GM21529 (cell line): ENCODE measurements around the gene FAM13A.

Experiments used
- ATAC-seq: cut with Tn5 transposase; IDR thresholded peaks from one replicate; pipeline ENCODE4 v1.9.1; 2021; ENCODE audit not compliant: unreplicated experiment

The FAM13A gene

DNA sequence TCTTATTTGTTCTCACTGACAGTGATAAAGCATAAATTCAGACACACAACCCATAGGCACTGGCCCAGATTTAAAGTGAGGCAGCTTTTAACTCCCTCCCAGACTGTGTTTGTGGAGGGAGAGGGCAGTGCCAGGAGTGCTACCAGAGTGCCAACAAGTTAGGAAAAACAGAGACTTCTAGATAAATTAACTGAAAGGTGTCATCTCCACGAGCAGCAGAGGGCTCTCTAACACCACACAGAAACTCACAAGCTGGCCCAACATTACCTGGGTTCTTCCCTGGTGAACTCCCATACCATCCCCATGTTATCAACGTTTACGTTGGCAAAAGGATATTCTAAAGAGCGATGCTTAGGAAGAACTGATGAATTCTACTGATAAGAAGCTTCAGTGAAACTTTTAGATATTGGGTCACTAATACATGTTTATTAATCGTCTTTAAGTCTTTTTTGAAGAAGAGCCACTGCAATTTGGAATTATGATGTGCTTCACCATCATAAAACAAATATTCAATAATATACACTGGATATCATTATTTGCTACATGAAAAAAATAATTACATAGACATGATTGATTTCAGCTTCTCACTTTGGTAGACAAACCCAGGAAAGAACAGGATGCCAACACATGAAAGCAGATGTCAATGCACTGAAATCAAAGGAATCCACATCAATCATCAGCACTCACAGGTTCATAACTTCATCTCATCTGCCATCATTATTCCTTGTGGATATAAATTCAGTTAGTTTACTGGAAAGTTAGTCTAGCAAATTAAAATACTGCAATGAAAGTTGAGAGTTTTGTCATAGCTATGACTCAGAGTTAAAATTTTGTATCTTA lies 238.1 kb downstream of the FAM13A start:
- ATAC-seq, result peak; percentile 34

DNA sequence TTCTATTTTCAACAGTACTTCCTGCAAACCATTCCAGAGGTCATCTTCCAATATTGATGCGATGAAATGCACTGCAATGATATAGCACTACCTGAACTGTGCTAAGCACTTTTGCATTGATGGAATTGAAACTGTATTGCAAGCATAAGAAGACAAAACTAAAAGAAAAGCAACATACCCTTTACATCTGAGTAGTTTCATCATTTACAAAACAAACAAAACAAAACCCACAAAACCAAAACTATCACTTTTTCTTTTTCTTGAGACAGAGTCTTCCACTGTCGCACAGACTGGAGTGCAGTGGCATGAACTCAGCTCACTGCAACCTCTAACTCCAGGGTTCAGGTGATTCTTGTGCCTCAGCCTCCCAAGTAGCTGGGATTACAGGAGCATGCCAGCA lies 239.2 kb downstream of the FAM13A start:
- ATAC-seq, result no peak

DNA sequence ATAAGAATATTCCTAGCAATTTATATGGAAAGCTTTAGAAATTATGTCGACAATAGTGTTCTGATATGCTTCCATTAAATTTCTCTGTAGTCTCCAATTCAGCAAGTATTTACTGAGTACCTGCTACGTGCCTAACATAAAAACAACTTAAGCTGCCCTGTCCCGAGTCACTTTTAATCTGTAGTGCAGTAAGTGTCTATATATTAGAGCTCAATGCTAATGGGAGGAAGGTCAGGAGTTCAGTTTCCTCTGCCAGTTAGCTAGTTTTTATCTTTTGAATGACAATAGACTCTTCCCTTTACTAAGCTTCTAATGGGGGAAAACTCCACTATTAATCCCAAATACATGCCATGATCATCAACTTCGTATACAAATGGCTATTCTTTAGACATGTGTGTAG lies 240.6 kb downstream of the FAM13A start:
- no peak for ATAC-seq

DNA sequence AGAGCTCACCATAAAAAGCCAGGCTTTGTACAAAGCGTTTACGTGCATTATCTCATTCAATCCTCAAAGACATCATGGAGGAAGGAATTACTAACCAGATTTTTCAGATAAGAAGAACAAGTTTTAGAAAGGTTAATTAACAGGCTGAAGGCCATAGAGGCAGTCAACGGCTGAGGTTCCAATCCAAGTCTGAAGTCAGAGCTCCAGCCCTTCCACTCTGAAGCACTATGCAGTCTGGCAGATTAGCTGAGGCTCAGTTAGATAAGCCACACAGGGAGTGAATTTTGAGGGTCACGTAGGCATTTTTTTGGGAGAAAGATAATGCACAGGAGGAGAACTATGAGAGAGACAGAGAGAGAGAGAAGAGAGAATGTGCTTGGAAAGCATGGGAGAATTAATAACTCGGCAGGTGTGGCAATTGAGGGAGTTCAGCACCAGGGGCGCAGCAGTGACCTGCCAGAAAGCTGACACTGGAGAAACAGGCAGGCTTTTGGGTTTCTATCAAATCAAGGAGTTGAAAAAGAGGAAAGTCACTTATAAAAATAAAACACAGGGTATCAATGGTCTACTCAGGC lies 242.9 kb downstream of the FAM13A start:
- no peak for ATAC-seq

DNA sequence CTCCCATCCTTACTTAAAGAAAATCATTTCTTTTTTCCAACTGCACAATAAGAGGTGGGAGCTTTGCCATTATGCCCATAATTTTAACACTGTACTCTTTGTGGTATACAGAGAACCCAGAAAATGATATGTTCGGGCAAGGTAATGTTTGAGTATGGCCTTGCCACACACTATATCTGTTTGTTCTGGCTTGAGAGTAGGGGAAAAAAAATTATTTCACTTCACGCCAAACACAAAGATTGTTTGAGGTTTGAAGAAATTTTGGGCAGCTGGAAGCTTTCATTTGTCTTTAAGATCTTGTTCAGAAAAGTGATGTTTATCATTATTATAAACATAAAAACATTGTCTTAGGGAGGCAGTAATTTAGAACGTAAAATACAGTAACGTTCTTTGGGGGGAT lies 244.0 kb downstream of the FAM13A start:
- ATAC-seq, result no peak

DNA sequence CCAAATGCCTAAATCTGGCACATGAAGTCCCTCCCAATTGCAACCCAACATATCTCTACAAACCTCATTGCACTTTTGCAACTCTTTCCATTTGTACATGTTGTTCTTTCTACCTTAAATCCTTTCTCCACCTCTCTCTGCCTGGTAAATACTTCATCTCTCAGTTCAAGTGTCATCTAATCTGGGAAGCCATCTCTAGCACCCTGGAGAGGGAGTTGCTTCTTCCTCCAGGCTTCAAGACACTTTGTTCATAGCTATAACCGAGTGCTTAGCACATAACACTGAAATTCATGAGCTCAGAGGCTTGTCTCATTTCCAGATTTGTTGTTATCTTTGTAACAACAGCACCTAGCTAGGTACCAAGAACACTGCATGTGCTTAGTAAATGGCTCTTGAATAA lies 244.6 kb downstream of the FAM13A start:
- no peak for ATAC-seq

DNA sequence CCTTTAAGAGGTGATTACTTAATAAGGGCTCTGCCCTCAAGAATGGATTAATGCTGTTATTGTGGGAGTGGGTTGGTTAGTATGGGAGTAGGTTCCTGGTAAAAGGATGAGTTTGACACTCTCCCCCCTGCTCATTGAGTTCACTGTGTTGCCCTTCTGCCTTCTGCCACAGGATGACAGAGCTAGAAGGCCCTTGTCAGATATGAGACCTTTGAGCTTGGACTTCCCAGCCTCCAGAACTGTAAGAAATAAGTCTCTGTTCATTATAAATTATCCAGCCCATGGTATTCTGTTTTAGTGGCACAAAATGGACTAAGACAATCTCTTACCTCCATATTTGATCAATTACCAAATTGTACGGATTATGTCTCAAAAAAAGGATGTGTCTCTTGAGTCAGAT lies 245.1 kb downstream of the FAM13A start:
- ATAC-seq, result no peak

DNA sequence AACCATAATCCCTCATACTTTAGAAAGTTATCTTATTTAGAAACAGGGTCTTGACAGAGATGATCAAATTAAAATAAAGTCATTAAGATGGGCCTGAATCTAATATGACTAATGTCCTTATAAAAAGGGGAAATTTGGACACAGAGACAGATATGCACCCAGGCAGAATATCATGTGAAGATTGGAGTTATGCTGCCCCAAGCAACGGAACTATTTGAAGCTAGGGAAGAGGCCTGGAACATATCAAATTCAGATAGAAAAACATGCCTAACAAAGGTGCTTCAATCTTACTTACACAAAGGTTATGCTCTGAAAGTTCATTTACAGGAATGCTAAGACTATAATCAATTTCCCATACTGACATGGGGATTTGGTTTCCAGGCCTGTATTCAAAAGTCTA lies 246.7 kb downstream of the FAM13A start:
- no peak for ATAC-seq

DNA sequence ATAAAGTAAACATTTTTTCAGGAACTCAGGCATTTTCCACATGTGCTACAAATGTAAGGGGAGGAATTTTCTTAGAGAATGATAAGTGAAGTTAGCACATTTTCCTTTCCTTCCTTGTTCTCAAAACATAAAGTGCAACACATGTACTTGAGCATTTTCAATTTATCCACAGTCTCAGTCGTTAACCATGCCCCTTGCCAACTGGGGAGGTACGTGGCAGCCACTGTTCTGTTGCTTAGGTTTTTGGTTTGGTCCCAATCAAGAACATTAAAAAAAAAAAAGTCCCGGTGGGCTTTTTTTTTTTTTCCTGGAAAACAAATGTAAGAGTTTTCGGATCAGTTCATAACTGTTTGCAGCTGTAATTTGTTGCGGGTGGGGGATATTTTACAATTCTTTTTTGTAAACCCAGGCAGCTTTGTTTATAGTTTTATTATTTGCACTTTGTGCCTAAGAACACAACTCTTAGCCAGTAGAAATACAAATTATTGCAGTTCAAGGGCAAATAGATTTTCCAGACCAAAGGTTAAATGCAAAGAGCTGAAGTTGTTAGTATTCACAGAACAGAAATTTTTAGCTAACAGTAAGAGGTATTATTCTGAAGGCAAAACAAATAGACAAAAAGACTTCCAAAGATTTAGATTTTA lies 247.3 kb downstream of the FAM13A start:
- no peak for ATAC-seq

DNA sequence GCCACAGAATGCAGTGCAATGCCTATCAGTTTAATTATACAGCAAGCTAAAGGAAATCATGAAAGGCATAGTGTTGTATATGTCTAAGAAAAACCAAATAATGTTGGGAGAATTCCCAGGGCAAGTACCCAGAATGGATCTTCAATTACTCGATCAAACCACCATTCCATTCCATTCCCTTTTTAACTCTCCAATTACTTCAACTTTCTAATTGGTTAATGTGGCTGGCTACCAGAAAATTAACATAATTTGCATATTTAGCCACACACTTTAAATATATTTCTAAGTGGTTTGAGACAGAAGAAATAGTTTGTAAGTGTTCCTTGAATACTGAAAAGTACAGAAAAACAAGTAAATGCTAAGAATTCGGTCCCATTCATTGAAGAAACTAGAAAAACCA lies 247.9 kb downstream of the FAM13A start:
- no peak for ATAC-seq

DNA sequence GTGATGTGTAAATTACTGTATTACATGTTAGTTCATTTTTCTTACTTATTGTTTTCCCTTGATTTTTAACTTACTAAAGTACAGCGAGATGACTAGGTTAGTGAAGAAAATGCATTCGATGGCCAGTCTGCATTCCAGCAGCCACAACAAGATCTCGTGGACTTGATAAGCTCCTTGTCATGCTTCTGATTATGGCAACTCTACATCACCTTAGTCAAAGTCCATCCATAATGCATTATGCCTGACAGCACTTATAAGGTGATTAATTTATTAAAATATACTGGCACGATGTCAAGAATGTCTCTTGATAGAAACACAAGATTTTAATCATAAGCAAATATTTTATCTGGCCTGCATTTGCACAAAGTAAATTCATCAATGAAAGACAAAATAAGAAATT lies 249.5 kb downstream of the FAM13A start:
- no peak for ATAC-seq

DNA sequence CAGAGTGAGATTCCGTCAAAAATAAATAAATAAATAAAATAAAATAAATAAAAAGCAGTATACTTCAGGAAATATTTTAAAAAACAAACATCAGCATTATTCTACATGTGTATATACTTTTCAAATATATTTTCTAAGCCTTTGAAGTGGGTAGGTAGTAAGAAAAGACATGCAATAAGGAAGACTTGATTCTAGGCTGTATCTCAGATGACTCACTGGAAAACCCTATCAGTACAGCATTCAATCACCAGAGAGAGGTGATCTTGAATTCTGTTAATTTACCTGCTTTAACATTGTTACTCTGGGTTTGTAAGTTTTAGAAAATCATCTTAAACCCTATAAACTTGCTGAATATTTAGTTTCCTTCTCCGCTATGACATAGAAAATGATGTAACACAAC lies 252.8 kb downstream of the FAM13A start:
- ATAC-seq, result no peak

DNA sequence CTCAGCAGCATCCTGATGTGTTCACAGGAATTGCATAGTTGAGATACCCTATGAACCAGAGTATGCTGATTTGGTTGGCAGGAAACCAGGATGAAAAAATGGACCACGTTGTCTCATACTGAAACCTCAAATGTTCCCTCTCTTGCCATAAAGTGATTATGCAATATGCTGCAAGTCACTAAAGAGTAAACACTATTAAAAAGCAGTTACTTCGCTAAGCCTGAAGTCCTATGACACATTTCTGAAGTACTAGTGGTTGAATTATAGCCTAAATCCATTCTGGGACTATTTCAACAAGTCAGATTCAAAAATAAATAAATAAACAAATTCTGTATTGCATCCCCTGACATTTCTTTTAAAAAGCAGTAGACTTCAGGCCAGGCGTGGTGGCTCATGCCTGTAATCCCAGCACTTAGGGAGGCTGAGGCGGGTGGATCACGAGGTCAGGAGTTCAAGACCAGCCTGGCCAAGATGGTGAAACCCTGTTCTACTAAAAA lies 253.3 kb downstream of the FAM13A start:
- peak; percentile 88 for ATAC-seq

DNA sequence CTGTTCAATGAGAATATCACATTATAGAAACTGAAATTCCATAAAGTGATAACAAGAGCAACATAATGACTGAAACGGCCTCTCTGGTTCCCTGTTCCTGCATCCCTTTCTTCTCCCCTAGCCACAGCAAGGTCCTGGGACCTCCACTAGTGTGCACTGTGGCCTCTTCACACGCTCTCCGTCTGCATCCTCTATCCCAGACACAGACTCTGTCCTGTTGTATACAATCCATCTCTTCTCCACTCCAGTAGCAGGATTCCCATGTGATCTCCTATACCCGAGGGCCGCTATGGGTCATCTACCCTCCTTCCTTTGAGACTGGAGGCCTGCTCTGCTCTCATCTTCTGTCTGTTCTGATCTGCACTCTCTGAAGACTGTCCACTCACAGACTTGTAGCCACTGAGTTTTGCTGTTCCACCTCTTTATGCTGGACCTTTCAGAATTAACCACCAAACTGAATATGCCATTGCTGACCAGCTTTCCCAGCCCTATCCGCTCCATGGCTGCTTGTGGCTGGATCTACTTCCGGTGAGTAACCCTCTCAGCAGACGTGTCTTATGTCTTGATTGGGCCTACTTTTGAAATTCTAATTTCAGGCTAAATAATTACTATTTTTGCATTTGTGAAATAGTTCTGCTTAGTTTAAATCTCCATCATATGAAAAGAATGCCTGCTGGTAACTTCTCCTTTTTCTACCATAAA lies 254.2 kb downstream of the FAM13A start:
- no peak for ATAC-seq

DNA sequence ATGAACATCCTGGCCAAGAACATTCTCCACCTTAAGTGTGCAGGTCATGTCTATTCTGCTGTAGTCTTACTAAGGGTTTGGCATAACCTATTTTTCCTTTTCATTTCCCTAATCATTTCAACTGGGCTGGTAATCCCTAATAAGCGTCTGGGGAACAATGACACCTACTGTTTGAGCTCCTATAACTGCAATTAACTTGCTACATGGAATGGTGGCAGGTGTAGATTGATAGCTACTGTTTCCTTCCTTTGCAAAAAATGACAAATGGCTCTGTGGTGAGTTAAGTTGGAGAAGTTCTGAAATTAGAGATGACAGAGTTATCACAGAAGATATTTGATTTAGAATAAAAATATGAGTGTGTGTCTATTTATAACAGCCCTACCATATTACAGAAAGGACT lies 254.8 kb downstream of the FAM13A start:
- no peak for ATAC-seq

DNA sequence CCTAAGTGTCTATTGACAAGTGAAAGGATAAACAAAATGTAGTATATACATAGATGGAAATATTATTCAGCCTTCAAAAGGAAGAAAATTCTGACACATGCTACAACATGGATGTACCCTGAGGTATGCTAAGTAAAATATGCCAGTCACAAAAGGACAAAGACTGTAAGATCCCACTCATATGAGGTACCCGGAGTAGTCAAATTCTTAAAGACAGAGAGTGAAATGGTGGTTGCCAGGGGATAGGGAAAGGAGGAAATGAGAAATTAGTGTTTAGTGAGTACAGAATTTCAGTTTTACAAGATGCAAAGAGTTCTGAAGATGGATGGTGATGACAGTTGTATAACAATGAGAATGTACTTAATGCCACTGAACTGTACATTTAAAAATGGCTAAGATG lies 257.1 kb downstream of the FAM13A start:
- peak; percentile 41 for ATAC-seq

DNA sequence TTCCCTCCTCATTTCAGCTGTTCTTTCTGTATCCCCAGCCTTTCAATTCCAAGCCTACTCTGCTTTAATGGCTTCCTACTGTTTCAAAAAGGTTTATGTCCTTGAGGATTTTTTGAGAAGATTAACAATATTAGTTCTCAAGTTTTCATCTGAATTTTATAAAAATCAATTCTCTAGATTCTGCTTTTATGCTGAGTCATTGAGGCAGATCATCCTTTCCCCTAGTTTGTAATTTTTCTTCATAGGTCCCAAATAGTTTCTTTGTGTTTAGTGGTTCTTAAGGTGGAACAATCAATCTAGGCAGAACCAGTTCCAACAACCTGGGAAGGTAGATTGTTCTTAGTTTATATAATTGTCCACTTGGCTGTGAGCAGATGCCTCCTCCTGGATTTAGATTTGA lies 259.3 kb downstream of the FAM13A start:
- ATAC-seq, result no peak

DNA sequence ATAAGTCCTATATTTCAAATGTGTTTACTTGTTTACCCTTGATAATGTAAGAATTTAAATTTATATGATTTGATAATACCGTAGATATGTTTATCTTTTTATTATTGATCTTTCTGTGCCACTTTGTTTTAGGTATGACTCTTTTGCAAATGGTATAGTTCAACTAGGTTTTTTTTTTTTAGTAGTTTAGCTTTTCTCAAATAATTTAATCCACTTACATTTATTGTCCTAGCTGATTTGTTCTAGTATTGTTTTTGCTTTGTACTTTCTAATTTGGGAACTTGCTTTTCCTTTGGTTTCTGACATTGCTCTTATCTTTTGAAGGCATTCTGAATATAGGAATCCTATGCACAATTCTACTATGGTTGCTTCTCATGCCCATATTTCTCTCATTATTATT lies 260.4 kb downstream of the FAM13A start:
- ATAC-seq, result no peak

DNA sequence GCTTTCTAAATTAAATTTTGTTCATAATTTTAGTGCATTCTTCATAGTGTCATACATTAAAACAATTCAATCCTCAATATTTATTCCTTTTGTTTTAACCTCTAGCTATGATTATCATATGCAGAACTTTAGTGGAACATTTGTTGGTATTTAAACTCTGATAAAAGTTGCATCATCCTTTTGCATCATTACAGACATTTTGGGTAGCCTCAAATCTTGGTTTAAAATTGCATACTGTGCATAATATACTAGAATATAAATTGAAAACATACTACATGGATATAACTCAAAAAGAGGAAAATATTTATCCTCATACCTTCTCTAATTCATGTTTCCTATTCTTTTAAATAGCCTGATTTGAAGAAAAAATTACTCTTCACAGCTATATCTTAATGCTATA lies 262.0 kb downstream of the FAM13A start:
- no peak for ATAC-seq

DNA sequence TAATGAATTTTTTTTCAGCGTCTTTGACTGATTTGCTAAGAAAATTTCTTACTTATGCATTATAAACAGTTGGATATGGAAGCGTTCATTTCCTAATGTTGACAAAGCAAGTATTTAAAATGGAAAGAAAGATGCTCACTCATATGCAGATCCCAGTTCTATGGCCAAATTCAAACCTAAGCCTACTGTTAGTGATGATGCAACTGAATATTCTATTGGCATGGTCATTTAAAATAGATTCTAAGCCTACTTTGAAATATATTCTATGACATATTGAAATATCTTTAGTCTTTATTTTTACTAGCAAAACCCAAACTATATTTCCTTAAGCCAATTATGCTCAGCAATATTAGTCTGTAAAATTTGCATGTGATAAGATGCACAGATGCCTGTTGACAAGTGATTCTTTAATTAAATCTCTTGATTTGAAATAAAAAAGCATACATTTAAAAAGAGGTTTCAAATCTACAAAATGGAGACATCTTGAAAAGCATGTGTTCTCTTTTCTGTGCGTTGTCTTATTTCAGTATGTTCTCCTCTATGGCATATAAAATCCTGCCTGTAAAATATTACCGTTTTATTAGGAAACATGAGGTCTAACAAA lies 262.8 kb downstream of the FAM13A start:
- ATAC-seq, result no peak

DNA sequence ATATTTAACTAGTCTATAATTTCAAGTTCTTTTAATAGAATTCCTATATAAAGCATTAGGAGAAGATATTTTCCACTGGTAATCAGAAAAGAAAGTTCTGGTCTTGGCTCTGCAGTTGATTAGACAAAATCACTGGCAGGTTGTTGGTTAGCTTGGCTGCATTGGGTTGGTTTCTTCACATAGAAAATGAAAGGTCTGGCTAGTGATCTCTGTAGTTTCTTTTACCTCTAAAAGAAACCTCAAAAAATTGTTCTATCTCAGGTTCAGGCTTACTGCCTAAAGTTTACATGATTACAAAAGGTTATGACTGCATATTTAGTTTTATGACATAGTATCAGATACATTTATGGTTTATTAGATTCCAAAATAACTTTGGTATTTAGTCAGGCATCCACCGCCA lies 263.5 kb downstream of the FAM13A start:
- peak; percentile 71 for ATAC-seq
